Measurements from ENCODE around the gene CAMSAP3. TPM values are rescaled to one million over a fixed set of nuclear protein-coding genes. Genes with fewer than 3 reads are reported as not detected.

CAMSAP3 gene
- total and polyA plus RNA-seq, 2 experiments from 2014 or later, result 22.8 to 58.5 TPM

DNA sequence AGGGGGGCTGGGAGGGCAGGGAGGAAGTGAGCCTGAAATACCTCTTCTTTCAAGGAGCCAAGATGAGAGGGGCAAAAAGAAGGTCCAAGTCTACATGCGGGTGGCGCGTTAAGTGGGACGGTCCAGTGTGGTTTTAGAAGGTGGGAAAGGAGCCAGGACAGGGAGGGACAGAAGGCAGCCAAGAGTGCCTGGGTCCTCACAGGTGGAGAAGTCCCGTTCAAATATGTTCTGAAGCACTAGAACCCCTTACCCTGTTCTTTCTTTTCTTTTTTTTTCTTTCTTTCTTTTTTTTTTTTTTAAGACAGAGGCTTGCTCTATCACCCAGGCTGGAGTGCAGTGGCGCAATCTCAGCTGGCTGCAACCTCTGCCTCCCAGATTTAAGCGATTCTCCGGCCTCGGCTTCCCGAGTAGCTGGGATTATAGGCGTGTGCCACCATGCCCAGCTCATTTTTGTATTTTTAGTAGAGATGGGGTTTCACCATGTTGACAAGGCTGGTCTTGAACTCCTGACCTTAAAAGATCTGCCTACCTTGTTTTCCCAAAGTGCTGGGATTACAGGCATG lies 7.4 kb downstream of the CAMSAP3 start:
- H3K79me2 ChIP-seq, result peaks cover 61% of the 10 kb centered on the region
- no peaks in the 10 kb centered on the region for H3K27me3 ChIP-seq
- no peaks in the 10 kb centered on the region for H3K9me3 ChIP-seq (ENCODE audit: low read depth)
- H3K4me1 ChIP-seq (ENCODE audit: insufficient read depth), result no peaks in the 10 kb centered on the region
- peaks cover 76% of the 10 kb centered on the region for H4K20me1 ChIP-seq (ENCODE audit: insufficient read depth, poor library complexity, severe bottlenecking)
- no peak overlapping the region for H3K27ac ChIP-seq
- H3K4me2 ChIP-seq, result no peak overlapping the region
- no peak for TF ChIP-seq EZH2 (IDR thresholded peaks at IDR 0.05; ENCODE audit: borderline replicate concordance)
- TF ChIP-seq, protein P1, sequence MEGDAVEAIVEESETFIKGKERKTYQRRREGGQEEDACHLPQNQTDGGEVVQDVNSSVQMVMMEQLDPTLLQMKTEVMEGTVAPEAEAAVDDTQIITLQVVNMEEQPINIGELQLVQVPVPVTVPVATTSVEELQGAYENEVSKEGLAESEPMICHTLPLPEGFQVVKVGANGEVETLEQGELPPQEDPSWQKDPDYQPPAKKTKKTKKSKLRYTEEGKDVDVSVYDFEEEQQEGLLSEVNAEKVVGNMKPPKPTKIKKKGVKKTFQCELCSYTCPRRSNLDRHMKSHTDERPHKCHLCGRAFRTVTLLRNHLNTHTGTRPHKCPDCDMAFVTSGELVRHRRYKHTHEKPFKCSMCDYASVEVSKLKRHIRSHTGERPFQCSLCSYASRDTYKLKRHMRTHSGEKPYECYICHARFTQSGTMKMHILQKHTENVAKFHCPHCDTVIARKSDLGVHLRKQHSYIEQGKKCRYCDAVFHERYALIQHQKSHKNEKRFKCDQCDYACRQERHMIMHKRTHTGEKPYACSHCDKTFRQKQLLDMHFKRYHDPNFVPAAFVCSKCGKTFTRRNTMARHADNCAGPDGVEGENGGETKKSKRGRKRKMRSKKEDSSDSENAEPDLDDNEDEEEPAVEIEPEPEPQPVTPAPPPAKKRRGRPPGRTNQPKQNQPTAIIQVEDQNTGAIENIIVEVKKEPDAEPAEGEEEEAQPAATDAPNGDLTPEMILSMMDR (IDR thresholded peaks at IDR 0.05; ENCODE audit: poor library complexity), result no peak
- DNase-seq (ENCODE audit: low spot score), result no peak
- H2AFZ ChIP-seq, result no peak overlapping the region
- H3K9me2 ChIP-seq (replicated peaks; ENCODE audit: insufficient read depth), result no peaks in the 10 kb centered on the region
- H3K4me3 ChIP-seq, result no peak overlapping the region
- 88% methylated on average over 11 of the region's 11 CpGs for WGBS (ENCODE audit: low lambda C conversion rate, missing lambda C conversion rate)
- no peaks in the 10 kb centered on the region for H3K36me3 ChIP-seq (replicated peaks; ENCODE audit: insufficient read depth, low read depth)

DNA sequence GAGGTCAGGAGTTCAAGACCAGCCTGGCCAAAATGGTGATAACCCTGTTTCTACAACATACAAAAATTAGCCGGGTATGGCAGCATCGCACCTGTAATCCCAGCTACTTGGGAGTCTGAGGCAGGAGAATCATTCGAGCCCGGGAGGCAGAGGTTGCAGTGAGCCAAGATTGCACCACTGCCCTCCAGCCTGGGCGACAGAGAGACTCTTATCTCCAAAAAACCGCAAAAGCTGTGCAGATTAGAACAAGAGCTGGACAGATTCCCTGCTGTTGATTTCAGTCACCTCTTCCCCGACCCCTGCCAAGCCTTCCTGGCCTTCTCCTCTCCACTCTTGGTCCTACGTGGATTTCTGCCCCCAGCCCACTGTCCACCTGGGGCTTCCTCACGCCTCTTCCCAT lies 8.3 kb downstream of the CAMSAP3 start:
- Histone ChIP-seq H3K4me2 (no peak overlapping the region), H3K79me2 (peaks cover 52% of the 10 kb centered on the region), H3K4me3 (no peak overlapping the region), H3K4me1 (ENCODE audit: insufficient read depth) (no peaks in the 10 kb centered on the region), H3K27me3 (no peaks in the 10 kb centered on the region), H2AFZ (no peak overlapping the region), H4K20me1 (ENCODE audit: insufficient read depth, poor library complexity, severe bottlenecking) (peaks cover 68% of the 10 kb centered on the region), H3K36me3 (replicated peaks; ENCODE audit: insufficient read depth, low read depth) (no peaks in the 10 kb centered on the region), H3K9me2 (replicated peaks; ENCODE audit: insufficient read depth) (no peaks in the 10 kb centered on the region), H3K9me3 (ENCODE audit: low read depth) (no peaks in the 10 kb centered on the region), H3K27ac (no peak overlapping the region)
- DNase-seq (ENCODE audit: low spot score), result no peak
- TF ChIP-seq EZH2 (IDR thresholded peaks at IDR 0.05; ENCODE audit: borderline replicate concordance) (no peak), EZH2phosphoT487 (IDR thresholded peaks at IDR 0.05; ENCODE audit: low read depth, severe bottlenecking, unreplicated experiment) (no peak)
- TF ChIP-seq, protein P1 (IDR thresholded peaks at IDR 0.05; ENCODE audit: poor library complexity), result no peak
- 78% methylated on average over 9 of the region's 9 CpGs for WGBS (ENCODE audit: low lambda C conversion rate, missing lambda C conversion rate)

GRCh38 chr19:7605490-7606222 lies 10.0 kb downstream of the CAMSAP3 start:
- Histone ChIP-seq H4K20me1 (ENCODE audit: insufficient read depth, poor library complexity, severe bottlenecking) (peaks cover 68% of the 10 kb centered on the region), H3K4me3 (no peak overlapping the region), H3K79me2 (peaks cover 52% of the 10 kb centered on the region), H3K27me3 (no peaks in the 10 kb centered on the region), H3K4me1 (ENCODE audit: insufficient read depth) (no peaks in the 10 kb centered on the region), H3K27ac (no peak overlapping the region), H3K36me3 (replicated peaks; ENCODE audit: insufficient read depth, low read depth) (no peaks in the 10 kb centered on the region), H3K9me3 (ENCODE audit: low read depth) (no peaks in the 10 kb centered on the region), H3K4me2 (no peak overlapping the region), H2AFZ (no peak overlapping the region), H3K9me2 (replicated peaks; ENCODE audit: insufficient read depth) (no peaks in the 10 kb centered on the region)
- TF ChIP-seq, protein P1 (IDR thresholded peaks at IDR 0.05; ENCODE audit: poor library complexity), result no peak
- TF ChIP-seq EZH2 (IDR thresholded peaks at IDR 0.05; ENCODE audit: borderline replicate concordance), result no peak
- no peak for TF ChIP-seq EZH2phosphoT487 (IDR thresholded peaks at IDR 0.05; ENCODE audit: low read depth, severe bottlenecking, unreplicated experiment)
- no peak for DNase-seq (ENCODE audit: low spot score)
- WGBS (ENCODE audit: low lambda C conversion rate, missing lambda C conversion rate), result 92% methylated on average over 9 of the region's 14 CpGs

All from hepatocyte (in vitro differentiated cells).